Ishikawa (cell line): ENCODE measurements around the gene CDK5.

Experiments used
- CEBPB ChIP-seq: IDR thresholded peaks from 2 replicates; pipeline ENCODE4 v1.6.1; 2012
- CREB1 ChIP-seq: IDR thresholded peaks from 2 replicates; pipeline ENCODE4 v1.6.1; 2012; ENCODE audit warnings: low read depth
- EP300 ChIP-seq: IDR thresholded peaks from 2 replicates; pipeline ENCODE4 v1.6.1; 2012; ENCODE audit warnings: borderline replicate concordance
- MAX ChIP-seq: IDR thresholded peaks from 2 replicates; pipeline ENCODE4 v1.6.1; 2012
- RAD21 ChIP-seq: IDR thresholded peaks from 2 replicates; pipeline ENCODE4 v1.6.1; 2012; ENCODE audit warnings: low read depth
- REST ChIP-seq: IDR thresholded peaks from 2 replicates; pipeline ENCODE4 v1.6.1; 2012; ENCODE audit warnings: low read depth, mild to moderate bottlenecking
- TAF1 ChIP-seq: IDR thresholded peaks from 2 replicates; pipeline ENCODE4 v1.6.1; 2012; ENCODE audit warnings: low read depth, mild to moderate bottlenecking
- TCF12 ChIP-seq: IDR thresholded peaks from 2 replicates; pipeline ENCODE4 v1.6.1; 2012; ENCODE audit warnings: low read depth

- TF ChIP-seq EP300: no peak
- TF ChIP-seq CREB1: no peak
- TF ChIP-seq RAD21: no peak
- TF ChIP-seq TCF12: no peak
- TF ChIP-seq TAF1: no peak
- TF ChIP-seq MAX: no peak
- no peak for TF ChIP-seq REST
- no peak for TF ChIP-seq CEBPB
Measured at GRCh38 chr7:151079199-151079910, 21.7 kb upstream of the CDK5 start.
